Measurements from ENCODE around the gene VMP1. TPM values are rescaled to one million over a fixed set of nuclear protein-coding genes. Genes with fewer than 3 reads are reported as not detected.

VMP1 gene
- total and polyA plus RNA-seq, 2 of the 13 experiments (the other 11 are each of a cell fraction or from before 2014, with no cell fraction given): 186 to 271 TPM

- TF ChIP-seq AHDC1 (CRISPR knock-in tag; IDR thresholded peaks at IDR 0.05; ENCODE audit: borderline replicate concordance) (0 out of 2 replicates have a peak, but pooled peaks have one; percentile 21), POLR2G (IDR thresholded peaks at IDR 0.05; ENCODE audit: low read depth, low read length) (peak; percentile 67; the same call in 1 of the 2 replicates), ZNF138 (CRISPR knock-in tag; IDR thresholded peaks at IDR 0.05; ENCODE audit: low read depth) (no peak), RBM39 (IDR thresholded peaks at IDR 0.05; ENCODE audit: low read depth, low read length, poor library complexity, severe bottlenecking) (peak; percentile 6), SNRNP70 (IDR thresholded peaks at IDR 0.05; ENCODE audit: low read depth, low read length) (no peak), ZNF816 (CRISPR knock-in tag; IDR thresholded peaks at IDR 0.05; ENCODE audit: borderline replicate concordance) (peak; percentile 88; the same call in 1 of the 2 replicates), ZNF75D (CRISPR knock-in tag; IDR thresholded peaks at IDR 0.05; ENCODE audit: borderline replicate concordance) (no peak), ZNF414 (CRISPR knock-in tag; IDR thresholded peaks at IDR 0.05) (no peak), SYNCRIP (IDR thresholded peaks at IDR 0.05; ENCODE audit: insufficient read depth, low read depth, low read length) (no peak), MATR3 (CRISPR knock-in tag; IDR thresholded peaks at IDR 0.05) (no peak), HNRNPH1 (optimal IDR thresholded peaks at IDR 0.05; ENCODE audit: low read depth, low read length) (no peak), SSRP1 (CRISPR knock-in tag; IDR thresholded peaks at IDR 0.05) (peak; percentile 22; the same call in 1 of the 2 replicates), POLR2AphosphoS2 (IDR thresholded peaks at IDR 0.05; ENCODE audit: low read depth, low read length) (peak; percentile 88), REPIN1 (CRISPR knock-in tag; IDR thresholded peaks at IDR 0.05; ENCODE audit: borderline replicate concordance, low read depth) (no peak), KDM4B (CRISPR knock-in tag; IDR thresholded peaks at IDR 0.05) (no peak), POLR2AphosphoS5 (IDR thresholded peaks at IDR 0.05; ENCODE audit: low read depth, low read length) (peak; percentile 54), ZNF850 (CRISPR knock-in tag; conservative IDR thresholded peaks at IDR 0.05) (0 out of 2 replicates have a peak, but pooled peaks have one; percentile 72), ZSCAN25 (CRISPR knock-in tag; IDR thresholded peaks at IDR 0.05) (no peak), JUND (CRISPR knock-in tag; IDR thresholded peaks at IDR 0.05) (no peak), ERF (CRISPR knock-in tag; IDR thresholded peaks at IDR 0.05) (no peak), BCLAF1 (IDR thresholded peaks at IDR 0.05) (no peak)
These were observed 133.1 kb downstream of the VMP1 start (continued) for GRCh38 chr17:59840329-59841090.
